ENCODE measurements around the gene SPESP1.

GRCh38 chr15:68984586-68984985 lies 54.3 kb downstream of the SPESP1 start:
- no peak for TF ChIP-seq EZH2 (IDR thresholded peaks at IDR 0.05; ENCODE audit: low read length, missing control alignments)
- TF ChIP-seq, protein P1, sequence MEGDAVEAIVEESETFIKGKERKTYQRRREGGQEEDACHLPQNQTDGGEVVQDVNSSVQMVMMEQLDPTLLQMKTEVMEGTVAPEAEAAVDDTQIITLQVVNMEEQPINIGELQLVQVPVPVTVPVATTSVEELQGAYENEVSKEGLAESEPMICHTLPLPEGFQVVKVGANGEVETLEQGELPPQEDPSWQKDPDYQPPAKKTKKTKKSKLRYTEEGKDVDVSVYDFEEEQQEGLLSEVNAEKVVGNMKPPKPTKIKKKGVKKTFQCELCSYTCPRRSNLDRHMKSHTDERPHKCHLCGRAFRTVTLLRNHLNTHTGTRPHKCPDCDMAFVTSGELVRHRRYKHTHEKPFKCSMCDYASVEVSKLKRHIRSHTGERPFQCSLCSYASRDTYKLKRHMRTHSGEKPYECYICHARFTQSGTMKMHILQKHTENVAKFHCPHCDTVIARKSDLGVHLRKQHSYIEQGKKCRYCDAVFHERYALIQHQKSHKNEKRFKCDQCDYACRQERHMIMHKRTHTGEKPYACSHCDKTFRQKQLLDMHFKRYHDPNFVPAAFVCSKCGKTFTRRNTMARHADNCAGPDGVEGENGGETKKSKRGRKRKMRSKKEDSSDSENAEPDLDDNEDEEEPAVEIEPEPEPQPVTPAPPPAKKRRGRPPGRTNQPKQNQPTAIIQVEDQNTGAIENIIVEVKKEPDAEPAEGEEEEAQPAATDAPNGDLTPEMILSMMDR (conservative IDR thresholded peaks at IDR 0.05 in 1 of 2, IDR thresholded peaks at IDR 0.05 in 1 of 2; ENCODE audit: low read depth in 1 of 2, low read length in 2 of 2): no peak
